OCI-LY7 (cell line): ENCODE results near the gene TCAP. TPM values are rescaled to one million over a fixed set of nuclear protein-coding genes. Genes with fewer than 3 reads are reported as not detected.
"Not testable (repeated sequence)": the region's sequence is repeated elsewhere in the genome, so short reads cannot be mapped to it uniquely, and the experiment has no call there.

ENCODE experiments used
- BruUV-seq: library from RNA; stranded (reverse); fragments of 400-500 nt; replicated peaks from 2 replicates; lab custom pipeline; 2021; lab: Mats Ljungman, UMichigan
- CTCF ChIA-PET: fragments of 300-600 bp; sonication (Branson Sonifier 250); formaldehyde crosslinking; loops from one replicate; lab custom pipeline; 2022; ENCODE audit warnings: antibody characterized with exemption; ENCODE audit not compliant: unreplicated experiment; lab: Charles Lee
- POLR2A ChIA-PET: fragments of 300-600 bp; sonication (Branson Sonifier 250); formaldehyde crosslinking; loops from one replicate; lab custom pipeline; 2022; ENCODE audit warnings: antibody characterized with exemption; lab: Charles Lee
- DNase-seq: peaks from one replicate; pipeline ENCODE4 v3.0.0-alpha.2; 2015; ENCODE audit warnings: low spot score
- H2AFZ ChIP-seq: fragments of 200-600 bp; sonication (generic), shearing (Covaris generic); 2 replicates; pipeline ENCODE4 v1.6.1; 2014; ENCODE audit warnings: mild to moderate bottlenecking, antibody characterized with exemption, low read length, moderate library complexity
- H3K27ac ChIP-seq: fragments of 200-600 bp; sonication (generic); 2 replicates; pipeline ENCODE4 v1.5.1; 2014; ENCODE audit warnings: mixed run types, low read depth, mild to moderate bottlenecking, moderate library complexity, low read length, inconsistent platforms; ENCODE audit not compliant: poor library complexity, severe bottlenecking
- H3K36me3 ChIP-seq: fragments of 200-600 bp; sonication (generic); 2 replicates; pipeline ENCODE4 v1.6.1; 2014; ENCODE audit warnings: mild to moderate bottlenecking, antibody characterized with exemption, low read length, moderate library complexity, mixed read lengths; ENCODE audit not compliant: insufficient read depth
- H3K4me1 ChIP-seq: fragments of 200-600 bp; sonication (generic); 2 replicates; pipeline ENCODE4 v1.5.1; 2014; ENCODE audit warnings: mild to moderate bottlenecking, low read length; ENCODE audit not compliant: insufficient read depth, poor library complexity, severe bottlenecking
- H3K4me2 ChIP-seq: fragments of 200-600 bp; sonication (generic); 2 replicates; pipeline ENCODE4 v1.6.1; 2014; ENCODE audit warnings: mild to moderate bottlenecking, low read length
- H3K4me3 ChIP-seq: fragments of 200-600 bp; sonication (generic); 2 replicates; pipeline ENCODE4 v1.5.1; 2014; ENCODE audit warnings: mild to moderate bottlenecking, low read depth, low read length; ENCODE audit not compliant: poor library complexity, severe bottlenecking
- H3K79me2 ChIP-seq: fragments of 200-600 bp; sonication (generic); 2 replicates; pipeline ENCODE4 v1.6.1; 2016; ENCODE audit warnings: low read depth, mild to moderate bottlenecking, low read length, moderate library complexity, mixed read lengths; ENCODE audit not compliant: insufficient read depth
- H3K9me2 ChIP-seq: fragments of 200-600 bp; sonication (generic); 2 replicates; pipeline ENCODE4 v1.6.1; 2016; ENCODE audit warnings: mild to moderate bottlenecking, low read length, mixed read lengths; ENCODE audit not compliant: insufficient read depth
- H3K9me3 ChIP-seq: fragments of 200-600 bp; sonication (generic); 2 replicates; pipeline ENCODE4 v1.6.1; 2014; ENCODE audit warnings: mild to moderate bottlenecking, mixed run types, low read length, mixed read lengths
- H4K20me1 ChIP-seq: fragments of 200-600 bp; sonication (generic); 2 replicates; pipeline ENCODE4 v1.6.1; 2014; ENCODE audit warnings: mild to moderate bottlenecking, antibody characterized with exemption, low read length, moderate library complexity, mixed read lengths; ENCODE audit not compliant: insufficient read depth
- CTCF ChIP-seq: fragments of 200-600 bp; sonication (generic); conservative IDR thresholded peaks from 2 replicates; pipeline ENCODE4 v1.5.1; 2014; ENCODE audit warnings: mild to moderate bottlenecking, antibody characterized with exemption, low read length, moderate library complexity, mixed read lengths
- EZH2phosphoT487 ChIP-seq: fragments of 200-600 bp; sonication (generic); IDR thresholded peaks from 2 replicates; pipeline ENCODE4 v1.6.1; 2018; ENCODE audit warnings: low read depth, borderline replicate concordance, mild to moderate bottlenecking, mixed run types, antibody characterized with exemption, low read length, moderate library complexity, mixed read lengths
- intact Hi-C: fragments of 100-400 bp; cut with micrococcal nuclease; formaldehyde crosslinking; loops from one replicate; pipeline ENCODE4 v1.10.0; 2022; ENCODE audit not compliant: unreplicated experiment
- total RNA-seq, 2 experiments: library from RNA; depleted of rRNA in 1 of 2; stranded (reverse); fragments of >200 nt in 1 of 2; shearing (Covaris generic) in 1 of 2; gene quantifications; 2 replicates each; pipeline ENCODE4 v1.2.3, GENCODE V29; 2014 to 2022

The TCAP gene
- total RNA-seq, 2 experiments from 2014 or later, result 1.5 to 2.7 TPM

- POLR2A ChIA-PET, result no interaction called here
- H3K36me3 ChIP-seq, result no peaks in the 10 kb centered on the region
- no peak overlapping the region for H3K4me3 ChIP-seq
Measured at GRCh38 chr17:39696731-39697130, 31.6 kb downstream of the TCAP start.

GRCh38 chr17:39697961-39698360 is 32.8 kb downstream of the TCAP start:
- Histone ChIP-seq H4K20me1 (no peaks in the 10 kb centered on the region), H3K4me1 (no peaks in the 10 kb centered on the region), H3K4me2 (no peak overlapping the region), H3K36me3 (no peaks in the 10 kb centered on the region), H3K79me2 (no peaks in the 10 kb centered on the region), H2AFZ (no peak overlapping the region), H3K9me2 (no peaks in the 10 kb centered on the region), H3K4me3 (no peak overlapping the region), H3K9me3 (no peaks in the 10 kb centered on the region), H3K27ac (no peak overlapping the region)
- DNase-seq, result no peak
- TF ChIP-seq CTCF, result no peak
- no peak for TF ChIP-seq EZH2phosphoT487
- POLR2A ChIA-PET, result interaction anchor here (0.7 kb wide), 1 partner anchor 10 kb away, joined by 3 read pairs; no protein-coding TSS in a partner anchor
- intact Hi-C loops, result no loop called here
- CTCF ChIA-PET, result no interaction called here
- BruUV-seq, result no TSS peak

More at GRCh38 chr17:39696731-39697130, 31.6 kb downstream of the TCAP start:
- Histone ChIP-seq H3K4me1 (no peaks in the 10 kb centered on the region), H3K9me3 (no peaks in the 10 kb centered on the region), H4K20me1 (no peaks in the 10 kb centered on the region), H3K9me2 (no peaks in the 10 kb centered on the region), H2AFZ (no peak overlapping the region), H3K4me2 (no peak overlapping the region), H3K79me2 (no peaks in the 10 kb centered on the region), H3K27ac (no peak overlapping the region)
- DNase-seq, result no peak
- no TSS peak for BruUV-seq
- intact Hi-C loops, result no loop called here
- CTCF ChIA-PET, result no interaction called here
- TF ChIP-seq CTCF, result no peak
- TF ChIP-seq EZH2phosphoT487, result no peak

- H3K27ac ChIP-seq, H2AFZ ChIP-seq, H3K4me3 ChIP-seq, BruUV-seq, DNase-seq, H3K79me2 ChIP-seq, H3K36me3 ChIP-seq, H3K9me2 ChIP-seq, CTCF ChIA-PET, H4K20me1 ChIP-seq, intact Hi-C loops, POLR2A ChIA-PET, H3K4me2 ChIP-seq, H3K4me1 ChIP-seq, H3K9me3 ChIP-seq: not testable (repeated sequence)
Measured at GRCh38 chr17:39699157-39699817, 34.1 kb downstream of the TCAP start.
